DOHH2 (cell line): ENCODE results near the gene MICAL3.
"Not testable (repeated sequence)": the region's sequence is repeated elsewhere in the genome, so short reads cannot be mapped to it uniquely, and the experiment has no call there.

Experiments
- H3F3A ChIP-seq: fragments of 200-600 bp; sonication (generic), shearing (Covaris generic); 2 replicates; pipeline ENCODE4 v1.6.0; 2016; ENCODE audit warnings: antibody characterized with exemption, mild to moderate bottlenecking; ENCODE audit not compliant: control insufficient read depth, insufficient read depth
- H3K27ac ChIP-seq: fragments of 200-600 bp; sonication (generic); 2 replicates; pipeline ENCODE4 v1.5.1; 2014; ENCODE audit warnings: low read depth, mild to moderate bottlenecking, low read length, moderate library complexity
- H3K27me3 ChIP-seq: fragments of 200-600 bp; sonication (generic); 2 replicates; pipeline ENCODE4 v1.6.1; 2014; ENCODE audit warnings: mild to moderate bottlenecking, low read length, mixed read lengths; ENCODE audit not compliant: control insufficient read depth
- H3K36me3 ChIP-seq: fragments of 200-600 bp; sonication (generic); 2 replicates; pipeline ENCODE4 v1.6.1; 2014; ENCODE audit warnings: mild to moderate bottlenecking, low read length, moderate library complexity, mixed read lengths; ENCODE audit not compliant: control insufficient read depth
- H3K4me1 ChIP-seq: fragments of 200-600 bp; sonication (generic); 2 replicates; pipeline ENCODE4 v1.6.1; 2014; ENCODE audit warnings: mild to moderate bottlenecking, low read length, mixed read lengths; ENCODE audit not compliant: control insufficient read depth
- H3K4me2 ChIP-seq: fragments of 200-600 bp; sonication (generic); 2 replicates; pipeline ENCODE4 v1.6.0; 2014; ENCODE audit warnings: mild to moderate bottlenecking, low read length, moderate library complexity
- H3K4me3 ChIP-seq: fragments of 200-600 bp; sonication (generic); 2 replicates; pipeline ENCODE4 v1.5.1; 2014; ENCODE audit warnings: mild to moderate bottlenecking, low read length, mixed read lengths
- H3K79me2 ChIP-seq: fragments of 200-600 bp; sonication (generic); 2 replicates; pipeline ENCODE4 v1.6.1; 2014; ENCODE audit warnings: mild to moderate bottlenecking, low read length, mixed read lengths; ENCODE audit not compliant: control insufficient read depth
- H3K9me2 ChIP-seq: fragments of 200-600 bp; sonication (generic); replicated peaks from 2 replicates; pipeline ENCODE4 v1.6.1; 2014; ENCODE audit warnings: mild to moderate bottlenecking, low read length, mixed read lengths; ENCODE audit not compliant: control insufficient read depth
- H3K9me3 ChIP-seq: fragments of 200-600 bp; sonication (generic); 2 replicates; pipeline ENCODE4 v1.6.1; 2014; ENCODE audit warnings: antibody characterized with exemption, low read length, mixed read lengths; ENCODE audit not compliant: control insufficient read depth, insufficient read depth
- H4K20me1 ChIP-seq: fragments of 200-600 bp; sonication (generic); 2 replicates; pipeline ENCODE4 v1.6.0; 2014; ENCODE audit warnings: low read depth, mild to moderate bottlenecking, antibody characterized with exemption, low read length, moderate library complexity; ENCODE audit not compliant: control insufficient read depth, insufficient read depth
- CTCF ChIP-seq: fragments of 200-600 bp; sonication (generic); IDR thresholded peaks from one replicate; pipeline ENCODE4 v1.5.1; 2014; ENCODE audit warnings: antibody characterized with exemption, mild to moderate bottlenecking, low read depth, low read length; ENCODE audit not compliant: poor library complexity, severe bottlenecking
- EZH2phosphoT487 ChIP-seq: fragments of 200-600 bp; sonication (generic); IDR thresholded peaks from 2 replicates; pipeline ENCODE4 v1.6.1; 2017; ENCODE audit warnings: borderline replicate concordance, mild to moderate bottlenecking, antibody characterized with exemption, low read length, moderate library complexity, mixed read lengths

The MICAL3 gene

GRCh38 chr22:17939579-17939978 is 84.8 kb downstream of the MICAL3 start:
- Histone ChIP-seq H3K4me1 (peaks cover 8% of the 10 kb centered on the region; the same call in 1 of the 2 replicates), H3K36me3 (peaks cover 3% of the 10 kb centered on the region; the same call in 1 of the 2 replicates), H3K27ac (no peak overlapping the region), H3K4me3 (no peak overlapping the region), H3K27me3 (no peaks in the 10 kb centered on the region), H3K9me2 (no peaks in the 10 kb centered on the region), H3K4me2 (no peak overlapping the region), H3K79me2 (peaks cover 88% of the 10 kb centered on the region), H3K9me3 (no peaks in the 10 kb centered on the region), H3F3A (no peaks in the 10 kb centered on the region), H4K20me1 (peaks cover 17% of the 10 kb centered on the region; the same call in 1 of the 2 replicates)
- no peak for TF ChIP-seq EZH2phosphoT487
- no peak for TF ChIP-seq CTCF

- no peak overlapping the region for H3K4me2 ChIP-seq
- H3K9me3 ChIP-seq: no peaks in the 10 kb centered on the region
- no peaks in the 10 kb centered on the region for H3F3A ChIP-seq
- H3K36me3 ChIP-seq: peaks cover 3% of the 10 kb centered on the region; the same call in 1 of the 2 replicates
- no peak for TF ChIP-seq EZH2phosphoT487
- TF ChIP-seq CTCF: no peak
- H3K4me3 ChIP-seq: no peak overlapping the region
- H3K79me2 ChIP-seq: peaks cover 87% of the 10 kb centered on the region
- no peak overlapping the region for H3K27ac ChIP-seq
- H3K9me2 ChIP-seq: no peaks in the 10 kb centered on the region
- peaks cover 8% of the 10 kb centered on the region; the same call in 1 of the 2 replicates for H3K4me1 ChIP-seq
- H3K27me3 ChIP-seq: no peaks in the 10 kb centered on the region
- H4K20me1 ChIP-seq: peaks cover 15% of the 10 kb centered on the region; the same call in 1 of the 2 replicates
Measured at GRCh38 chr22:17939011-17939410, 85.3 kb downstream of the MICAL3 start.

GRCh38 chr22:17938484-17938924 is 85.9 kb downstream of the MICAL3 start:
- H3K4me3 ChIP-seq: no peak overlapping the region
- H3K4me2 ChIP-seq: no peak overlapping the region
- H3K4me1 ChIP-seq: peaks cover 8% of the 10 kb centered on the region; the same call in 1 of the 2 replicates
- H3K27me3 ChIP-seq: no peaks in the 10 kb centered on the region
- TF ChIP-seq CTCF: no peak
- no peak for TF ChIP-seq EZH2phosphoT487
- H3K36me3 ChIP-seq: peaks cover 3% of the 10 kb centered on the region; the same call in 1 of the 2 replicates
- H3K79me2 ChIP-seq: peaks cover 87% of the 10 kb centered on the region
- no peak overlapping the region for H3K27ac ChIP-seq
- no peaks in the 10 kb centered on the region for H3K9me2 ChIP-seq
- no peaks in the 10 kb centered on the region for H3K9me3 ChIP-seq
- peaks cover 15% of the 10 kb centered on the region; the same call in 1 of the 2 replicates for H4K20me1 ChIP-seq
- no peaks in the 10 kb centered on the region for H3F3A ChIP-seq

- H3F3A ChIP-seq, H3K4me2 ChIP-seq, H3K4me3 ChIP-seq, H3K9me3 ChIP-seq, H3K36me3 ChIP-seq, H3K4me1 ChIP-seq, H3K9me2 ChIP-seq, H3K27ac ChIP-seq, H3K27me3 ChIP-seq: not testable (repeated sequence)
- Histone ChIP-seq H4K20me1 (peaks cover 17% of the 10 kb centered on the region; the same call in 1 of the 2 replicates), H3K79me2 (peaks cover 78% of the 10 kb centered on the region)
Measured at GRCh38 chr22:17932457-17932856, 91.9 kb downstream of the MICAL3 start.
